Epithelial cell of esophagus (primary cell): ENCODE data around the gene BTN2A1.

Experiments used
- DNase-seq: peaks from one replicate; pipeline ENCODE4 v3.0.0; 2010; ENCODE audit warnings: low read depth
- H3K4me3 ChIP-seq: 2 replicates; pipeline ENCODE4 v1.5.1; 2011; ENCODE audit warnings: mild to moderate bottlenecking, low read length, control low read depth
- CTCF ChIP-seq: IDR thresholded peaks from 2 replicates; pipeline ENCODE4 v1.5.1; 2011; ENCODE audit warnings: low read depth, mild to moderate bottlenecking, low read length, control low read depth, inconsistent platforms; ENCODE audit not compliant: insufficient read depth; ENCODE audit errors: missing control alignments

BTN2A1 gene

DNA sequence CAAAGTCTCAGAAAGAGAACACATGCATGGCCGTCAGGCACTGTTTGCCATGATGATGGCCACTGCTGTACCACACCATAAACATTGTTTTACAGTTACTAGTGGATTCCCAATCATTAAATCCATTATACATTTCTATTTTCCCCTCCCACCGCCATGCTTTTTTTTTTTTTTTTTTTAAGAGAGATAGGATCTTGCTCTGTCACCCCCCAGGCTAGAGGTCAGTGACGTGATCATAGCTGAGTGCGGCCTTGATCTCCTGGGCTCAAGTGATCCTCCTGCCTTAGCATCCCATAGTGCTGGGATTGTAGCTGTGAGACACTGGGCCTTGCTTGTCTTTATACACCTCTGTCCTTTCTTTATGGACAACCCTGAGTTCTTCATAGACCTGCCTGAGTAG, 21.7 kb upstream of the BTN2A1 start:
- TF ChIP-seq CTCF, result no peak
- no peak for DNase-seq
- H3K4me3 ChIP-seq, result no peak overlapping the region

DNA sequence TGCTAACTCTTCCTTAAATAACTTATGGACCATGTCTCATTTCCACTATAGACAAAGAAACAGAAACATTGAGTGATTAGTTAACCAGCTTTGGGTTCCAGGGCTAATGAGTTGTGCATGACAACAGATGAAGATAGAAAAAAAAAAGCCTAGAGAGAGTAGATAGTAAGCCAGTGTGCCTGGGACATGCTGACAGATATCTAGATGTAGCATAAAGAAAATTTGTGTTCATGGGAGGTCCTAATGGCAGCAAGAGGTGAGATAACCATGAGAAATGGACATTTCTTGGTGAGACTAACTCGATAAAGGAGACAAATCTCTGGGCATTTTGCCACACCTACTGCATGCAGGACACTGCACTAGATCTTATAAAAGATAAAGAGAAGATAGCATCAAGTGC, 20.2 kb upstream of the BTN2A1 start:
- no peak for DNase-seq
- H3K4me3 ChIP-seq, result no peak overlapping the region
- no peak for TF ChIP-seq CTCF

DNA sequence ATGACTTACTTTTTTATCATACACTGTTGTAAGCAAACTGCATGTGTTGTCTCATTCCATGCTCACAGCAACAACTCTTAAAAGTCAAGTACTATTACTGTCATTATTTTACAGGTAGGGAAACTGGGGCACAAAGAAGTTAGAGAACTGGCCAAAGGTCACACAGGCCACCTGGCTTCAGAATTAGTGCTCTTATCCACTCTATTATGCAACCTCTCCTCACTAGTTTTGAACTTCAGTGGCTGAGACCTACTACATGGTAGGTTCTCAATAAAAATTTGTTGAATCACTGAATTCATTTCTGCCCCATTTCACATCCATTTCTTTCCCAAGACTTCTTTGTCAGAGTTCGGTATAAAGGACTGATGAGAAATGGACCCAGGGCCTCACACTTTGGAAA, 19.8 kb upstream of the BTN2A1 start:
- H3K4me3 ChIP-seq, result no peak overlapping the region
- no peak for DNase-seq
- no peak for TF ChIP-seq CTCF

- H3K4me3 ChIP-seq, result peak overlapping the region; percentile 70
- no peak for TF ChIP-seq CTCF
- DNase-seq, result peak; percentile 69
Measured at GRCh38 chr6:26439151-26440125, 18.3 kb upstream of the BTN2A1 start.

DNA sequence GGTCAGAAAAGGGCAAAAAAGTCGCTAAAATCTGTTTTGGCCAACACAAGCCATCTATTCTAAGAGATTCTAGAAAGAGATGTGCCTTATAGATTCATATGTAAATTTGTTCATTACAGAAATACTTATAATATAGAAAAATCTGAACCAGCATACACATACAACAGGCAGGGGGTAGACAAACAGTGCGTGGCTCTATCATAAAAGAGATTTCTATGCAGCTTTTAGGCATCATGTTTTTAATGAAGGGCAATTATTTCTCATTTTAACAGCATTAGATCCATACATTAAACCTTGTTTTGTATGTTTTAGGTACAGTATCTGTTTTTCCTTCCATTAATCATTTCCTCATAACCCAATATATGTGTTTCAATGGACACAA, 16.8 kb upstream of the BTN2A1 start:
- no peak for DNase-seq
- peak overlapping the region; percentile 70 for H3K4me3 ChIP-seq
- no peak for TF ChIP-seq CTCF

DNA sequence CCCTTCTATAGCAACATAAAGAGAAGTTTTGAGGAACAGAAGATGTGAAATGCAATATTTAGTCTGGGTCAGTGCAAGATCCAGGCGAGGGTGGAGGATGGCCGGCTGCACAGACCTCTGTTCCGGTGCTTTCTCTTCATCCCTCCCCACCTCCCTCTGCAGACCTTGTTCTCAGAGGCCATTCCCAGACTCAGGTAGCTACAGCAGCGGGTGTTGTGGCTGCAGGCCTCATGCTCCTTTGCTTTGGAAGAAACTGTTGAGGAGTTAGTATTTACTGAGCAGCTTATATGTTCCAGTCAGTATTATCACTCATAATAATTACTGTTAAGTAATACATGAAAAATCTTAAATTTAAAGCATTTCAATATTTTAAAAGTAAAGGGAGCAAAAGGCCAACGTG, 15.8 kb upstream of the BTN2A1 start:
- no peak for TF ChIP-seq CTCF
- no peak overlapping the region for H3K4me3 ChIP-seq

DNA sequence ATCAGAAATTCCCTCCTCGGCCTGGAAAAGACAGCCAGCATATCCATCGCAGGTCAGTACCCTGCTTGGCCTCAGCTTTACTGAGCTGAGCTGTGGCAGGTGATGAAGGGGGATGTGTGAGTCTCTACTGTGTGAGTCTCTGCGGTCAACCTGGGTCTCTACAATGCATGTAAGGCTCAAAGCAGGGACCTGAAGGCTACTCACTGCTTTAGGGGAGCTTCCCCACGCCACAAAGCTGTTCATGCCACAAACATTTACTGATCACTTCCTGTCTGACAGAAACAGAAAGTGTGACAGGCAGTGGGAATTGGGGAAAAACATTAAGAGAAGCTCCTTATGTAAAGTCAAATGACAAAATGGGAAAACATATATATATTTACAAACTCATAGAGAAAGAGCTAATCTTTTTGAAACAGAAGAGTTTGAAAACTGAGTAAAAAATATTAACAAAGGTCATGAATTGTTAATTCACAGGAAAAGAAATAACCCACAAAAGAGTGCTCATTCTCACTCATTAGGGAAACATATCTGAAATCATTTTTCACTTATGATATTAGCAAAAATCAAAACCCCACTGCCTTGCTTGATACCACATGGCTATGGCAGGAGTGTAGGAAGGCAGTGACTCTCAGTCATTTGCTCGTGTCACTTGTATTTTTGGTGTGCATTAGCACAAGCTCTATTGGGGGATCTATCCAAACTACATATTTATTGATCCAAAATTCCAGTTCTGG, 11.7 kb upstream of the BTN2A1 start:
- no peak for TF ChIP-seq CTCF

More for the DNA sequence above, 15.8 kb upstream of the BTN2A1 start:
- DNase-seq, result no peak

More for the DNA sequence above, 11.7 kb upstream of the BTN2A1 start:
- no peak for DNase-seq
- no peak overlapping the region for H3K4me3 ChIP-seq
